HEK293 (cell line): ENCODE measurements around the gene KIF13A.

Source experiments
- CTCF ChIA-PET: fragments of 350-600 bp; formaldehyde crosslinking; extraction: SDS; loops from one replicate; lab custom pipeline; 2021; ENCODE audit warnings: antibody characterized with exemption; lab: Yijun Ruan, JAX
- POLR2A ChIA-PET: fragments of 300-600 bp; formaldehyde crosslinking; extraction: SDS; loops from one replicate; lab custom pipeline; 2020; ENCODE audit warnings: antibody characterized with exemption, inconsistent platforms; lab: Yijun Ruan, JAX
- H3K27ac ChIP-seq: fragments of 200-500 bp; sonication (Bioruptor generic); 2 replicates; pipeline ENCODE4 v1.5.1; 2014; ENCODE audit warnings: low read depth, low read length, control low read depth, inconsistent platforms; ENCODE audit errors: extremely low read depth
- H3K36me3 ChIP-seq, 2 experiments: fragments of 200-500 bp in 1 of 2; sonication (Bioruptor generic) in 1 of 2; 1 replicate in 1 of 2; 2 replicates in 1 of 2; pipeline ENCODE4 v1.5.1; 2014 to 2017; ENCODE audit warnings: inconsistent platforms in 2 of 2, low read length in 2 of 2; ENCODE audit not compliant: control insufficient read depth in 2 of 2, insufficient read depth in 1 of 2
- H3K4me1 ChIP-seq: fragments of 200-500 bp; sonication (Bioruptor generic); 2 replicates; pipeline ENCODE4 v1.5.1; 2014; ENCODE audit warnings: mild to moderate bottlenecking, low read length, inconsistent platforms; ENCODE audit not compliant: control insufficient read depth, insufficient read depth
- H3K4me3 ChIP-seq: 2 replicates; pipeline ENCODE4 v1.5.1; 2011; ENCODE audit warnings: low read depth, mild to moderate bottlenecking, control low read depth, low read length, moderate library complexity
- H3K9me3 ChIP-seq: fragments of 200-500 bp; sonication (Bioruptor generic); 2 replicates; pipeline ENCODE4 v1.5.1; 2014; ENCODE audit warnings: low read depth, low read length, inconsistent platforms; ENCODE audit not compliant: control insufficient read depth, insufficient read depth
- CTCF ChIP-seq: fragments of 450-650 bp; formaldehyde crosslinking; IDR thresholded peaks from 2 replicates; pipeline ENCODE4 v1.5.1; 2016; ENCODE audit warnings: missing biosample characterization, missing genetic modification characterization
- EGR2 ChIP-seq: fragments of 450-650 bp; formaldehyde crosslinking; IDR thresholded peaks from 2 replicates; pipeline ENCODE4 v1.5.1; 2016; ENCODE audit warnings: low read depth, missing biosample characterization, missing genetic modification characterization
- PRDM6 ChIP-seq: fragments of 450-650 bp; formaldehyde crosslinking; IDR thresholded peaks from 2 replicates; pipeline ENCODE4 v1.5.1; 2017; ENCODE audit warnings: missing biosample characterization, missing genetic modification characterization
- SALL2 ChIP-seq: fragments of 450-650 bp; formaldehyde crosslinking; IDR thresholded peaks from 2 replicates; pipeline ENCODE4 v1.5.0; 2017; ENCODE audit warnings: missing biosample characterization, mild to moderate bottlenecking, missing genetic modification characterization, borderline replicate concordance
- SCRT2 ChIP-seq: fragments of 450-650 bp; formaldehyde crosslinking; IDR thresholded peaks from 2 replicates; pipeline ENCODE4 v1.5.1; 2016; ENCODE audit warnings: missing biosample characterization, missing genetic modification characterization
- SP7 ChIP-seq: fragments of 450-650 bp; formaldehyde crosslinking; IDR thresholded peaks from 2 replicates; pipeline ENCODE4 v1.5.1; 2016; ENCODE audit warnings: missing biosample characterization, missing genetic modification characterization
- ZBTB17 ChIP-seq: fragments of 450-650 bp; formaldehyde crosslinking; IDR thresholded peaks from 2 replicates; pipeline ENCODE4 v1.5.1; 2016; ENCODE audit warnings: missing biosample characterization, missing genetic modification characterization
- ZBTB8A ChIP-seq: fragments of 450-650 bp; formaldehyde crosslinking; IDR thresholded peaks from 2 replicates; pipeline ENCODE4 v1.5.1; 2016; ENCODE audit warnings: missing biosample characterization, missing genetic modification characterization
- ZNF18 ChIP-seq: fragments of 450-650 bp; formaldehyde crosslinking; IDR thresholded peaks from 2 replicates; pipeline ENCODE4 v1.5.1; 2016; ENCODE audit warnings: missing biosample characterization, missing genetic modification characterization
- ZNF221 ChIP-seq: fragments of 450-650 bp; formaldehyde crosslinking; IDR thresholded peaks from 2 replicates; pipeline ENCODE4 v1.5.1; 2017; ENCODE audit warnings: missing biosample characterization, missing genetic modification characterization, borderline replicate concordance
- ZNF280C ChIP-seq: fragments of 450-650 bp; formaldehyde crosslinking; IDR thresholded peaks from 2 replicates; pipeline ENCODE4 v1.5.1; 2016; ENCODE audit warnings: missing biosample characterization, missing genetic modification characterization
- ZNF394 ChIP-seq: fragments of 450-650 bp; formaldehyde crosslinking; IDR thresholded peaks from 2 replicates; pipeline ENCODE4 v1.5.1; 2016; ENCODE audit warnings: missing biosample characterization, missing genetic modification characterization, mild to moderate bottlenecking, moderate library complexity, borderline replicate concordance
- ZNF423 ChIP-seq: fragments of 450-650 bp; formaldehyde crosslinking; IDR thresholded peaks from 2 replicates; pipeline ENCODE4 v1.5.1; 2016; ENCODE audit warnings: missing biosample characterization, missing genetic modification characterization
- ZNF548 ChIP-seq: fragments of 450-650 bp; formaldehyde crosslinking; IDR thresholded peaks from 2 replicates; pipeline ENCODE4 v1.5.1; 2016; ENCODE audit warnings: missing biosample characterization, missing genetic modification characterization
- ZNF561 ChIP-seq: fragments of 450-650 bp; IDR thresholded peaks from 2 replicates; pipeline ENCODE4 v1.5.1; 2018; ENCODE audit warnings: missing biosample characterization, missing genetic modification characterization, borderline replicate concordance
- ZNF571 ChIP-seq: fragments of 450-650 bp; formaldehyde crosslinking; IDR thresholded peaks from 2 replicates; pipeline ENCODE4 v1.5.0; 2017; ENCODE audit warnings: missing biosample characterization, missing genetic modification characterization
- ZNF610 ChIP-seq: fragments of 450-650 bp; formaldehyde crosslinking; IDR thresholded peaks from 2 replicates; pipeline ENCODE4 v1.5.1; 2016; ENCODE audit warnings: missing biosample characterization, missing genetic modification characterization, borderline replicate concordance
- ZNF747 ChIP-seq: fragments of 450-650 bp; formaldehyde crosslinking; IDR thresholded peaks from 2 replicates; pipeline ENCODE4 v1.5.1; 2016; ENCODE audit warnings: missing biosample characterization, missing genetic modification characterization
- ZSCAN18 ChIP-seq: fragments of 450-650 bp; formaldehyde crosslinking; IDR thresholded peaks from 2 replicates; pipeline ENCODE4 v1.5.1; 2016; ENCODE audit warnings: missing biosample characterization, missing genetic modification characterization
- ZSCAN30 ChIP-seq: fragments of 450-650 bp; IDR thresholded peaks from 2 replicates; pipeline ENCODE4 v1.5.1; 2018; ENCODE audit warnings: missing biosample characterization, mild to moderate bottlenecking, missing genetic modification characterization, moderate library complexity

The KIF13A gene

GRCh38 chr6:17987697-17988421 is 424 bp upstream of the KIF13A start (continued):
- 0 out of 2 replicates have a peak, but pooled peaks have one; percentile 40 for TF ChIP-seq ZNF423 (tag by site-specific recombination)
- no peak for TF ChIP-seq SALL2
- peak; percentile 92; the same call in 1 of the 2 replicates for TF ChIP-seq ZNF561
- peak; percentile 50 for TF ChIP-seq CTCF (tag by site-specific recombination)

GRCh38 chr6:17986656-17987446 is 584 bp downstream of the KIF13A start:
- peaks cover 19% of the 10 kb centered on the region for H3K4me1 ChIP-seq
- peak overlapping the region; percentile 81 for H3K4me3 ChIP-seq
- H3K27ac ChIP-seq = peak overlapping the region; percentile 98
- H3K36me3 ChIP-seq = peaks cover 3 to 6% of the 10 kb centered on the region in 2 experiments; a peak in 1 of 3 replicates
- no peaks in the 10 kb centered on the region for H3K9me3 ChIP-seq
- ChIA-PET CTCF (interaction anchor here (0.6 to 1.6 kb wide), 5 partner anchors 8 to 144 kb away, joined by 3 to 5 read pairs (median 3); partner anchors contain the start of gene NHLRC1), POLR2A (interaction anchor here (1.0 to 1.5 kb wide), 4 partner anchors 9 to 56 kb away, joined by 3 to 4 read pairs (median 4); no protein-coding TSS in a partner anchor)
- TF ChIP-seq EGR2 (no peak), SP7 (tag by site-specific recombination) (0 out of 2 replicates have a peak, but pooled peaks have one; percentile 17), ZBTB8A (tag by site-specific recombination) (peak; percentile 63; the same call in 1 of the 2 replicates), SCRT2 (no peak), ZNF610 (no peak), ZNF571 (tag by site-specific recombination) (no peak), PRDM6 (tag by site-specific recombination) (no peak), ZNF423 (tag by site-specific recombination) (0 out of 2 replicates have a peak, but pooled peaks have one; percentile 33), ZBTB17 (tag by site-specific recombination) (peak; percentile 60), CTCF (tag by site-specific recombination) (no peak), SALL2 (no peak), ZSCAN30 (tag by site-specific recombination) (peak; percentile 90; the same call in 1 of the 2 replicates), ZNF394 (no peak), ZNF548 (no peak), ZNF280C (tag by site-specific recombination) (no peak), ZNF18 (tag by site-specific recombination) (no peak), ZNF221 (tag by site-specific recombination) (no peak), ZNF747 (no peak), ZSCAN18 (tag by site-specific recombination) (no peak)
